H1 (cell line): Measurements from ENCODE around the gene VGLL4. TPM values are rescaled to one million over a fixed set of nuclear protein-coding genes. Genes with fewer than 3 reads are reported as not detected.

Experiments used
- ATF2 ChIP-seq: IDR thresholded peaks from 2 replicates; pipeline ENCODE4 v1.6.1; 2012; ENCODE audit warnings: low read length, inconsistent platforms
- BACH1 ChIP-seq: IDR thresholded peaks from 2 replicates; pipeline ENCODE4 v1.6.1; 2012; ENCODE audit warnings: low read length, improper control_type of control experiment
- BCL11A ChIP-seq, 2 experiments: IDR thresholded peaks; one replicate each; pipeline ENCODE4 v1.6.1; 2011; ENCODE audit warnings: low read depth in 2 of 2, low read length in 2 of 2, mild to moderate bottlenecking in 2 of 2
- JUND ChIP-seq: IDR thresholded peaks from 2 replicates; pipeline ENCODE4 v1.6.1; 2011; ENCODE audit warnings: mild to moderate bottlenecking, improper control_type of control experiment, low read length
- POLR2A ChIP-seq, 2 experiments: IDR thresholded peaks; 1 replicate in 1 of 2; 2 replicates in 1 of 2; pipeline ENCODE4 v1.6.1; 2011; ENCODE audit warnings: low read depth in 2 of 2, low read length in 2 of 2, mild to moderate bottlenecking in 2 of 2; ENCODE audit errors: control extremely low read depth in 1 of 2
- SIRT6 ChIP-seq: IDR thresholded peaks from one replicate; pipeline ENCODE4 v1.7.1; 2012; ENCODE audit warnings: low read length, inconsistent platforms
- SIX5 ChIP-seq: IDR thresholded peaks from 2 replicates; pipeline ENCODE4 v1.6.1; 2011; ENCODE audit warnings: mild to moderate bottlenecking, low read depth, low read length
- SUZ12 ChIP-seq: fragments of 200-600 bp; sonication (generic); IDR thresholded peaks from 2 replicates; pipeline ENCODE4 v1.6.1; 2012; ENCODE audit warnings: mild to moderate bottlenecking, inconsistent platforms, low read length, moderate library complexity, mixed read lengths
- USF2 ChIP-seq: IDR thresholded peaks from 2 replicates; pipeline ENCODE4 v1.6.1; 2011; ENCODE audit warnings: low read length, improper control_type of control experiment
- polyA plus RNA-seq, 7 experiments: library from polyadenylated mRNA; depleted of rRNA in 3 of 7; stranded (reverse) in 5 of 7; unstranded in 2 of 7; fragments of >200 nt in 5 of 7; fragments of 200-250 nt in 2 of 7; gene quantifications; 1 replicate in 5 of 7; 2 replicates in 1 of 7; 4 replicates in 1 of 7; pipeline versions ENCODE4 v1.2.1 to v1.2.3, GENCODE V29; 2011 to 2013; ENCODE audit warnings: missing spikeins in 2 of 7, mixed read lengths in 2 of 7
- total RNA-seq: library from RNA; stranded (reverse); fragmentation: NEBNext Ultra II Directional; extraction: Animal tissue kit (Norgen Biotek cat#: 25700); gene quantifications from 2 replicates; pipeline ENCODE4 v1.2.1, GENCODE V29; 2021

The VGLL4 gene
- total and polyA plus RNA-seq, 2 of the 8 experiments (the other 6 are each of a cell fraction or from before 2014, with no cell fraction given), result 45.1 to 50.0 TPM

GRCh38 chr3:11692532-11692813 lies 48.8 kb upstream of the VGLL4 start (continued):
- no peak for TF ChIP-seq SIRT6
- no peak for TF ChIP-seq BCL11A (IDR thresholded peaks at IDR 0.05; ENCODE audit: low read depth in 2 of 2, low read length in 2 of 2)
- no peak for TF ChIP-seq JUND
- no peak for TF ChIP-seq ATF2
- no peak for TF ChIP-seq SUZ12
- TF ChIP-seq BACH1, result no peak
- TF ChIP-seq USF2, result no peak
- no peak for TF ChIP-seq POLR2A (IDR thresholded peaks at IDR 0.05; ENCODE audit: control extremely low read depth in 1 of 2, low read depth in 2 of 2, low read length in 2 of 2)
- TF ChIP-seq SIX5, result no peak
